ENCODE results near the gene SRPX2.

The SRPX2 gene

DNA sequence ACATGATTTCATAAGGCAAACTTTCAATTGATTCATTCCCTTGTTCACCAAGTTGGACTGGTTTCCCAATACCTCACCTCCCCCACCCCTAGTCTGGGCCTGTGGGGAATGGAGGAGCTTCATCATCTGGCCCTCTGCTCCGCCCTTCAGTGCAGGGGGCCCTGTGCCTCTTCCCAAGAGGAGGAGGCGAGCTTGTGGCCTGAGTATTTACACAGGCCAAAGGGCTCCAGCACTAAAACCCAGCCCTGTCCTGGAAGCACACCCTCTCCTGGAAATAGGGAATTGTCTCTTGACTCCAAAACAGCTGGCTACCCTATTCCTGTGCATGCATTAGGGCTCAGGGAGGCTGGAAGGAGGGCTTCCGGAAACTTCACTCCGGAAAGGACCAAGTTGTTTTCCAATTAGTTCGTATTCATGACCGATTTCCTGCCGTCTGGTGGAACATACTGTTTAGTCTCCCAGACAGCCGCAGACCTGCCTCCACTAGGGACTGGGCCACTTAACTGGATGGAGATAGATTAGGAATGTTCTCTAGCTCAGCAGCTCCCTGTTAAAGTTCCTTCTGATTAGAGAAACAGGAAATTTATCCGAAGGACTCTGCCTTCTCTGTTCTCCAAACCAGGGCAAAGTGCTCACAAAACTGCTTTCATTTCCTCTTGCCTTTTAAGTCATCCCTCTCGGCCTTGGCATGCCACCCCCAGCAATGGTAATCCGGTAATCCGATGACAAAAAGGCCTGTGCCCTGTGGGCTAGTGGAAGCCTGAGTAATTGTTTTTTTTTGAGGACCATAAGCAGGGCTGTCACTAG lies 5.8 kb downstream of the SRPX2 start:
- in situ Hi-C loops (cut with MboI; ENCODE audit: low sequenced_read_pairs) = no loop called here

DNA sequence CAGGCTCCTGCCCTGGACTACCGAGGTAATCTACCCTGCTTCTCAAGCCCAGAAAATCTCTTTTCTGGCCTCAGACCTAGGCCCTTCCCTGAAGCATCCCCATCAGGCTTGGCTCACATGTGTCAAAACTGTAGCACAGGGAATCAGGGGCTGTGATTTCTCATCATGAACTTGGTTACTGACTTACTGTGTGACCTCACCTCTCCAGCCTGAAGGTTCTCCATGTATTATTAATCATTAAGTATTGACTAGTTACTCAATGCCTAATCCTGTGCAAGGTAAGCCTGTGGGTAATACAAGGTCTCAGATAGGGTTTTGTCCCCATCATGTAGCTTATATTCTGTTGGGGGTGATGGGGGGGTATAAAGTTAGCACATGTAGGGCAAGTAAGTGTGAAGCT lies 6.8 kb downstream of the SRPX2 start:
- in situ Hi-C loops (cut with MboI; ENCODE audit: low sequenced_read_pairs) = no loop called here

- in situ Hi-C loops (cut with MboI; ENCODE audit: low sequenced_read_pairs) = no loop called here
Measured at GRCh38 chrX:100652266-100652665, 8.3 kb downstream of the SRPX2 start.

GRCh38 chrX:100654261-100654660 lies 10.3 kb downstream of the SRPX2 start:
- in situ Hi-C loops (cut with MboI; ENCODE audit: low sequenced_read_pairs) = no loop called here

GRCh38 chrX:100658941-100659381 lies 15.0 kb downstream of the SRPX2 start:
- in situ Hi-C loops (cut with MboI; ENCODE audit: low sequenced_read_pairs) = no loop called here

- in situ Hi-C loops (cut with MboI; ENCODE audit: low sequenced_read_pairs) = no loop called here
Measured at GRCh38 chrX:100659431-100660137, 15.6 kb downstream of the SRPX2 start.

GRCh38 chrX:100662170-100662569 lies 18.2 kb downstream of the SRPX2 start:
- in situ Hi-C loops (cut with MboI; ENCODE audit: low sequenced_read_pairs) = no loop called here

GRCh38 chrX:100662796-100663195 lies 18.8 kb downstream of the SRPX2 start:
- in situ Hi-C loops (cut with MboI; ENCODE audit: low sequenced_read_pairs) = no loop called here

DNA sequence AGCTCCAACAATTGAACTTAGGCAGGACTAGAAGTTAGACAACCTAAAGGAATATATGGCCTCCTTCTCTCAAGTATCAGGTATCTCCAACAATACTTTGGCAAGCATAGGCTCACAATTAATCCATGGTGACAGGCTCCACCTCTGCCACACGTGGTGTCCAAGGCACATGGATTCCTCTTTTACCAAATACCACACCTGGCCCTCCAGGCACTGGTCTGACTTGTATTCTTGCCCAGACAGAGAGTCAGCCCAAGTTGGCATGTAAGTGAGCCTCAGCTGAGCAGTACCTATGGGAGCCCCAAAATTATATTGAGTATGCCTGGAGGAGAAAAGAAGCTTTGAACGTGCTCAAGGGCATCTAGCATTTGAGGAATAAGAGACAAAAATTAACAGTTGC lies 19.6 kb downstream of the SRPX2 start:
- in situ Hi-C loops (cut with MboI; ENCODE audit: low sequenced_read_pairs) = no loop called here

GRCh38 chrX:100672966-100673365 lies 29.0 kb downstream of the SRPX2 start:
- in situ Hi-C loops (cut with MboI; ENCODE audit: low sequenced_read_pairs) = no loop called here

DNA sequence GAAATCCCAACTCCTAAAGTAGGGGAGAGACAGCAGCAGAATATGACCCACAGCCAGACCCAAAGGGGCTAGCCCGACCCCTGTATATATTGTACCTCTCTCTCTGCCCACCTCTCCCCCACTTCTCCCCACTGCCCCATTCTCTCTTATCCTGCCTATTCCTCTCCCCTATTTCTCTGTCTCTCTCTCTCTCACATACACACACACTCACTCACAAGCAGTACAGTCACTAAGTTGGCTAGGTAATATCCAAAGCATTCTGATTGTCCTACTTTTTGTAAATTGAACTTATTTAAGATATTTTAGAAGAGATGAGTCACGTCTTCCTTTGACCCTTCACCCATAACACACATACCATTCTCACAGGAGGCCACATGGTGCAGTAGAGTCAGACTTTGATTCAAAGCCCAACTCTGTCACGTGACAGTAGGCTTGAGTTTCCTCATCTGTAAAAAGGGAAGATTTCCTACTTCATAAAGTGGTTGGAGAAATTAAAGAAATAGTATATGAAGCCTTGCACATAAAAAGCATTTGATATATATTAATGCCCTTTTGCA lies 29.5 kb downstream of the SRPX2 start:
- in situ Hi-C loops (cut with MboI; ENCODE audit: low sequenced_read_pairs) = no loop called here

GRCh38 chrX:100674705-100675104 lies 30.7 kb downstream of the SRPX2 start:
- in situ Hi-C loops (cut with MboI; ENCODE audit: low sequenced_read_pairs) = no loop called here

GRCh38 chrX:100677611-100678181 lies 33.7 kb downstream of the SRPX2 start:
- in situ Hi-C loops (cut with MboI; ENCODE audit: low sequenced_read_pairs) = no loop called here

DNA sequence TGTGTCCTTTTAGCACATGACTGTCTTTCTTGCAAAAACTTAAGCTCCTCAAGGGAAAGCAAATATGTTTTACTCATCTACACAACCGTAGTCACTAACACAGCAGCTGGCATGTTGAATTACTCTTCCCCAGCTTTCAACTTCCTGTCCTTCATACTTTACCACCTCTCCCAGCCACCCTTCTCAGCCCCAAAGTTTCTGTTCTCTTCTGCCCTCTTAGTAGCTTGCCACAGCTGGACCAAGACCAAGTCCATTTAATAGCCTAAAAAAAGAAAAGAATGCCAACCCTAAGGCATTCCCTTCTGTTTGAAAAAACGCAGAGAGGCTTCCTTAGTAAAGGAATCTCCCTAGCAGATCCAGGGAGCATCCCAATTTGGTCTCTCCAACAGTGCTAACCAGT lies 36.8 kb downstream of the SRPX2 start:
- in situ Hi-C loops (cut with MboI; ENCODE audit: low sequenced_read_pairs) = no loop called here

- in situ Hi-C loops (cut with MboI; ENCODE audit: low sequenced_read_pairs) = no loop called here
Measured at GRCh38 chrX:100681599-100681998, 37.6 kb downstream of the SRPX2 start.

DNA sequence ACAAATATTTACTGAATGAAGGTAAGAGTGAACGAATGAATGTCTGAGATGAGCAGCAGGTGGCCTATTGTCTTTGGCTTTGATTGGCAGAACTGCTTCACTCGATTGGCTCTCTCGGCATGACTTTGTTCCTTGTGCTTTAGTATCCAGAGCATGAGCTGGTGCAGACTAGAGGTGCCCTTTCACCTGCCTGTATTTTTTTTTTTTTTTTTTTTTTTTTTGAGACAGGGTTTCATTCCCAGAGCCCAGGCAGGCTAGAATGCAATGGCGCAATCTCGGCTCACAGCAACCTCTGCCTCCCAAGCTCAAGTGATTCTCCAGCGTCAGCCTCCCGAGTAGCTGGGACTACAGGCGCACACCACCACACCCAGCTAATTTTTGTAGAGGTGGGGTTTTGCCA lies 38.9 kb downstream of the SRPX2 start:
- in situ Hi-C loops (cut with MboI; ENCODE audit: low sequenced_read_pairs) = no loop called here

GRCh38 chrX:100685284-100685996 lies 41.4 kb downstream of the SRPX2 start:
- in situ Hi-C loops (cut with MboI; ENCODE audit: low sequenced_read_pairs) = no loop called here

DNA sequence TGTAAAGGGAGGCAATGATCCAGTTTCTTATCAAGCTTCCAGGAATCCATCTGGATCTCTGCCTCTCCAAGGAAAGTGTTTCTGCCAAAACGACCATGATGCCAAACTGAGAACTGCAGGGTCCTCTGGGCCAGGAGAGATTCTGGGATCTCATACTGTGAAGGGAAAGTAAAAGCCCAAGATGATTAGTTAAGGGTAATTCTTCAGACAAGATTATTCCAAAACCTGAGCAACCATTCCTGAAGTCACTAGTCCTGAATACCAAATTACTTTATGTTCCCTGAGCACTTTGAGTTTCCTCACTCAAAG lies 42.0 kb downstream of the SRPX2 start:
- in situ Hi-C loops (cut with MboI; ENCODE audit: low sequenced_read_pairs) = no loop called here

DNA sequence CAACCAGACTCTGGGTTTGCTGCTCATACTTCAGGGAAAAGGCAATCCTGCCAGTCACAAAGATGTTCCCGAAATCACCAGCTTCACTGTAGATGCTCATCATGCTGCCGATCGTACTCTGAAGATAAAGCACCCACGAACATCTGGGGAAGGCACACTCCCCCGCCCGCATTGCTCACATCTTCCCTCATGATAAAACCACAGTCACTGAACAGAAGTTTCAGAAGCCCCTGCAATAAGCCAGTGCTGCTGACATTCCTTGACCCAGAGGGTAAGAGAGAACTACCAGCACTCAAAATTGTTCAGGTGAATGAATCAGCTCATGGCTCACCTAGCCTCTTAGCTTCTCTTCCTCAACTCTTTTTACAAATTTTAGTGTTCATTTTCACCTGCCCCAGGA lies 43.1 kb downstream of the SRPX2 start:
- in situ Hi-C loops (cut with MboI; ENCODE audit: low sequenced_read_pairs) = no loop called here

DNA sequence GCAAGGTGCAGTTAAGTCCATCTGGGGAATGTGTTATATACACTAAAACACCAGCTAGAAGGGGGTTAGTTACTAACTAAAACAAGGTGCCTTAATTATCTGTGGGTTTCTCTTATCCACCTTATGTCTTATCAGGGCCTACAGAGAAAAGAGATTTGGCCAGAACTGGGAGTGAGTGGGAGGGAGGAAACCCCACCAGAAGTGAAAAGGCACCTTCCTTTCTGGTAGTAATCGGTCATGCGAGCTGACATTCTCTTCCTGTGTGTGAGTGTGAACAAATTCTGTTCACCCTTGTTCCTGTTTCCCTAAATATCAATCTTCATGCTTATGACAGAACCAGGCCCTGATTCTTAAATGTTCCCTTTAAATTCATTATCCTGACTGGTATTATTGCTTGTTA lies 43.5 kb downstream of the SRPX2 start:
- in situ Hi-C loops (cut with MboI; ENCODE audit: low sequenced_read_pairs) = no loop called here

GRCh38 chrX:100695302-100695701 lies 51.3 kb downstream of the SRPX2 start:
- in situ Hi-C loops (cut with MboI; ENCODE audit: low sequenced_read_pairs) = no loop called here

Data from hTERT RPE-1 (cell line).